Lower leg skin (tissue), 4 donors: ENCODE data around the gene FGB. TPM values are rescaled to one million over a fixed set of nuclear protein-coding genes. Genes with fewer than 3 reads are reported as not detected.

Experiments
- DNase-seq, 2 donors: peaks; one replicate each; pipeline ENCODE4 v3.0.0-alpha.2; 2019; ENCODE audit warnings: low spot score in 2 of 2
- H3K4me3 ChIP-seq: fragments of 200-600 bp; sonication (generic); 2 replicates; pipeline ENCODE4 v1.5.1; 2017; ENCODE audit warnings: mild to moderate bottlenecking, low read depth; ENCODE audit not compliant: poor library complexity, severe bottlenecking
- CTCF ChIP-seq, 3 donors: fragments of 450-650 bp; IDR thresholded peaks; one replicate each; pipeline ENCODE4 v1.5.1; 2016; ENCODE audit warnings: antibody characterized with exemption in 3 of 3, mild to moderate bottlenecking in 3 of 3, moderate library complexity in 2 of 3
- POLR2A ChIP-seq, 2 donors: fragments of 450-650 bp; IDR thresholded peaks; one replicate each; pipeline ENCODE4 v1.6.1; 2016 to 2017; ENCODE audit warnings: antibody characterized with exemption in 2 of 2, mild to moderate bottlenecking in 1 of 2, moderate library complexity in 1 of 2
- WGBS, 2 donors: methylation state at CpG; one replicate each; pipeline ENCODE4 v1.1.5; 2018; 5-methylcytosine and 5-hydroxymethylcytosine counted together
- intact Hi-C: fragments of 100-400 bp; cut with DNase I; formaldehyde crosslinking; loops from one replicate; pipeline ENCODE4 v1.15.0; 2023; ENCODE audit warnings: low total_unique reads
- total RNA-seq, 4 donors: library from RNA; depleted of rRNA; stranded (reverse); fragments of >200 nt; gene quantifications; one replicate each; pipeline ENCODE4 v1.1.0, GENCODE V29; 2016

FGB gene
- total RNA-seq, 4 donors from 2014 or later, result not detected

DNA sequence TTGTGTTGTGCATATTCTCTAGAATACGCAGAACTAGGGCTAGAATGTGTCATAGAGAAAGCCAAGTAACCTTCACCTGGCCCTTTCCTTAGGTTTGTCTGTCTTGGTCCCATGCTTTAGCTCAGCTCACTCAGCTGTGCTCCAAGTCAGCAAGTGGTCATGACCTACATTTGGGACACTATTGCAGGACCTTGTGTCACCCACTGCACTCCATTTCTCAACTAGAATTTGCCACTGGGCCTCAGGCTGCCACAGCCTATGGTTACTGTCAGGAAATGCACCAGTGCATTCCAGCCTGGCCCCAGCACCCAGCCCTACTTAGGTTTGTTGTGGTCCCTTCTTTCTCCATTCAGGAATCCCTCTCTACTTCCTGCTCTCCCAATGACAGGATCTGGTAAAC, 57.3 kb downstream of the FGB start:
- H3K4me3 ChIP-seq, result no peak overlapping the region
- no peak for DNase-seq
- intact Hi-C loops, result no loop called here
- TF ChIP-seq POLR2A (IDR thresholded peaks at IDR 0.05), result no peak
- no peak for TF ChIP-seq CTCF (IDR thresholded peaks at IDR 0.05)
- WGBS, 2 donors, result 0% methylated on average over 1 of the region's 1 CpG

Other genes starting within 250 kb of the FGB start
- under 1 TPM; 0.27 to 0.84 (median 0.38) TPM for gene DCHS2, start 71.2 kb upstream of the FGB start, total RNA-seq
- 10 to 100 TPM; 30.3 to 42.4 (median 31.9) TPM for gene PLRG1, start 12.6 kb upstream of the FGB start, total RNA-seq
- gene FGA, start 27.7 kb downstream of the FGB start, total RNA-seq, result not detected
- not detected for gene FGG, start 49.6 kb downstream of the FGB start, total RNA-seq
- under 1 TPM; 0.13 to 0.66 (median 0.16) TPM for gene LRAT, start 181.0 kb downstream of the FGB start, total RNA-seq
- not detected for gene RBM46, start 218.3 kb downstream of the FGB start, total RNA-seq